PC-3 (cell line): ENCODE results near the gene SLC22A1.
"Not testable (repeated sequence)": the region's sequence is repeated elsewhere in the genome, so short reads cannot be mapped to it uniquely, and the experiment has no call there.

ENCODE experiments used
- CTCF ChIP-seq: fragments of 300-600 bp; sonication (generic); conservative IDR thresholded peaks from 2 replicates; pipeline ENCODE4 v1.5.1; 2017; ENCODE audit warnings: antibody characterized with exemption, low read depth, mild to moderate bottlenecking, low read length
- EZH2phosphoT487 ChIP-seq: fragments of 300-600 bp; sonication (generic); IDR thresholded peaks from 2 replicates; pipeline ENCODE4 v1.6.1; 2018; ENCODE audit warnings: mild to moderate bottlenecking, antibody characterized with exemption, low read length, borderline replicate concordance

GRCh38 chr6:160134337-160134751, 12.7 kb downstream of the SLC22A1 start:
- TF ChIP-seq EZH2phosphoT487, CTCF: not testable (repeated sequence)
